HepG2 (cell line): Measurements from ENCODE around the gene RIT2. TPM values are rescaled to one million over a fixed set of nuclear protein-coding genes. Genes with fewer than 3 reads are reported as not detected.

Source experiments
- ATAC-seq: fragments of 200-7000 bp; cut with Tn5 transposase; 3 replicates; pipeline ENCODE4 v1.9.1; 2020; ENCODE audit warnings: mild to moderate bottlenecking, moderate library complexity
- BruUV-seq: library from RNA; stranded (reverse); fragments of 400-500 nt; replicated peaks from 2 replicates; lab custom pipeline; 2021; lab: Mats Ljungman, UMichigan
- CTCF ChIA-PET: fragments of 300-600 bp; formaldehyde crosslinking; extraction: SDS; loops from one replicate; lab custom pipeline; 2021; ENCODE audit warnings: low total read pairs, inconsistent platforms, low intra/inter-chr PET ratio; lab: Yijun Ruan, JAX
- POLR2A ChIA-PET: fragments of 350-600 bp; sonication (Branson Sonifier 250); formaldehyde crosslinking; loops from one replicate; lab custom pipeline; 2020; ENCODE audit warnings: antibody characterized with exemption, inconsistent platforms; lab: Yijun Ruan, JAX
- DNase-seq: peaks from one replicate; pipeline ENCODE4 v3.0.0-alpha.2; 2015; ENCODE audit warnings: low spot score
- FAIRE-seq: peaks from 3 replicates; lab custom pipeline; 2011; peaks lifted over from hg19 to GRCh38; lab: Jason Lieb, UNC
- H2AFZ ChIP-seq: one replicate; pipeline ENCODE4 v1.6.1; 2011; ENCODE audit warnings: low read length, inconsistent platforms
- H3K27ac ChIP-seq: fragments of 300-600 bp; 3 replicates; pipeline ENCODE4 v1.8.0; 2011; ENCODE audit warnings: mixed run types, mild to moderate bottlenecking, mixed read lengths, low read length, inconsistent platforms; ENCODE audit not compliant: insufficient read depth; ENCODE audit errors: extremely low read length
- H3K27me3 ChIP-seq, 2 experiments: fragments of 200-600 bp in 1 of 2; 2 replicates in 1 of 2; 3 replicates in 1 of 2; pipeline versions ENCODE4 v1.6.0 to v1.8.0; 2011; ENCODE audit warnings: low read length in 2 of 2, mild to moderate bottlenecking in 2 of 2, moderate library complexity in 2 of 2, inconsistent platforms in 1 of 2; ENCODE audit not compliant: insufficient read depth in 2 of 2, control insufficient read depth in 1 of 2
- H3K36me3 ChIP-seq, 2 experiments: fragments of 200-600 bp in 1 of 2; replicated peaks in 1 of 2; 2 replicates in 1 of 2; 3 replicates in 1 of 2; pipeline versions ENCODE4 v1.5.1 to v1.8.0; 2011; ENCODE audit warnings: low read length in 2 of 2, inconsistent platforms in 1 of 2; ENCODE audit not compliant: insufficient read depth in 2 of 2, control insufficient read depth in 1 of 2
- H3K4me1 ChIP-seq: 2 replicates; pipeline ENCODE4 v1.5.1; 2012; ENCODE audit warnings: low read length, inconsistent platforms; ENCODE audit not compliant: insufficient read depth
- H3K4me2 ChIP-seq: 2 replicates; pipeline ENCODE4 v1.6.0; 2011; ENCODE audit warnings: low read depth, low read length, inconsistent platforms
- H3K4me3 ChIP-seq, 3 experiments: fragments of 200-600 bp in 1 of 3; sonication (generic), shearing (Covaris generic) in 1 of 3; replicated peaks in 1 of 3; 2 replicates each; pipeline ENCODE4 v1.5.1; 2011 to 2016; ENCODE audit warnings: low read length in 3 of 3, inconsistent platforms in 2 of 3, low read depth in 2 of 3, mild to moderate bottlenecking in 2 of 3, control low read depth in 1 of 3, mixed read lengths in 1 of 3; ENCODE audit not compliant: insufficient read depth in 1 of 3
- H3K79me2 ChIP-seq: one replicate; pipeline ENCODE4 v1.6.1; 2011; ENCODE audit warnings: low read length, inconsistent platforms; ENCODE audit not compliant: insufficient read depth
- H3K9ac ChIP-seq: 2 replicates; pipeline ENCODE4 v1.6.0; 2011; ENCODE audit warnings: mild to moderate bottlenecking, low read depth, low read length, inconsistent platforms; ENCODE audit not compliant: insufficient read depth
- H3K9me3 ChIP-seq: 2 replicates; pipeline ENCODE4 v1.5.1; 2012; ENCODE audit warnings: mild to moderate bottlenecking, low read length
- H4K20me1 ChIP-seq: 2 replicates; pipeline ENCODE4 v1.6.0; 2011; ENCODE audit warnings: inconsistent platforms, mild to moderate bottlenecking, low read length, moderate library complexity; ENCODE audit not compliant: insufficient read depth
- AHDC1 ChIP-seq: sonication (generic); formaldehyde crosslinking; IDR thresholded peaks from 2 replicates; pipeline ENCODE4 v1.5.1; 2020; ENCODE audit warnings: mild to moderate bottlenecking, missing genetic modification reagents, borderline replicate concordance
- GTF2F1 ChIP-seq: fragments of 150-350 bp; IDR thresholded peaks from 2 replicates; pipeline ENCODE4 v1.6.1; 2014; ENCODE audit warnings: low read length
- HNRNPL ChIP-seq: fragments of 200-400 bp; formaldehyde crosslinking; IDR thresholded peaks from 2 replicates; pipeline ENCODE4 v1.6.1; 2017; ENCODE audit warnings: mild to moderate bottlenecking, low read depth, low read length
- HOXA9 ChIP-seq: sonication (generic); formaldehyde crosslinking; IDR thresholded peaks from 2 replicates; pipeline ENCODE4 v1.8.1; 2022; ENCODE audit warnings: missing genetic modification reagents, mild to moderate bottlenecking, moderate library complexity, borderline replicate concordance
- MIXL1 ChIP-seq: IDR thresholded peaks from 2 replicates; pipeline ENCODE4 v1.6.1; 2016
- NR3C1 ChIP-seq: sonication (generic); formaldehyde crosslinking; IDR thresholded peaks from 2 replicates; pipeline ENCODE4 v1.4.0; 2020; ENCODE audit warnings: missing genetic modification reagents
- ZKSCAN5 ChIP-seq: sonication (generic); formaldehyde crosslinking; IDR thresholded peaks from 2 replicates; pipeline ENCODE4 v1.5.1; 2020; ENCODE audit warnings: mild to moderate bottlenecking, missing genetic modification reagents
- ZNF546 ChIP-seq: sonication (generic); formaldehyde crosslinking; conservative IDR thresholded peaks from 2 replicates; pipeline ENCODE4 v1.8.1; 2023; ENCODE audit warnings: mild to moderate bottlenecking, missing genetic modification reagents
- ZNF589 ChIP-seq: sonication (generic); formaldehyde crosslinking; conservative IDR thresholded peaks from 2 replicates; pipeline ENCODE4 v1.8.0; 2022; ENCODE audit warnings: mild to moderate bottlenecking, moderate library complexity, missing genetic modification reagents
- WGBS: methylation state at CpG from one replicate; pipeline ENCODE4 v1.1.6; 2017; ENCODE audit warnings: low lambda C conversion rate; 5-methylcytosine and 5-hydroxymethylcytosine counted together
- in situ Hi-C: cut with HindIII; loops from 2 replicates; pipeline ENCODE4 v1.10.0; 2017; ENCODE audit warnings: low pct_unique_long_range_greater_than_20kb; ENCODE audit not compliant: extremely low pct_ligation_motif_present
- intact Hi-C: fragments of 100-400 bp; cut with micrococcal nuclease; formaldehyde crosslinking; loops from one replicate; pipeline ENCODE4 v1.10.0; 2022; ENCODE audit not compliant: unreplicated experiment
- polyA plus RNA-seq, 8 experiments: library from polyadenylated mRNA; depleted of rRNA in 3 of 8; stranded (reverse) in 7 of 8; unstranded in 1 of 8; fragments of >200 nt; fragmentation: Illumina TruSeq in 4 of 8; extraction: Trizol in 4 of 8; gene quantifications; 2 replicates each; pipeline versions ENCODE4 v1.2.1 to v1.2.3, GENCODE V29; 2011 to 2016; ENCODE audit warnings: low read depth in 4 of 8, missing spikeins in 1 of 8, mixed read lengths in 1 of 8; ENCODE audit not compliant: insufficient read depth in 1 of 8
- total RNA-seq, 5 experiments: library from RNA; depleted of rRNA; stranded (reverse); fragments of >200 nt; fragmentation: Illumina TruSeq; extraction: Trizol; gene quantifications; 2 replicates each; pipeline ENCODE4 v1.2.3, GENCODE V29; 2016; ENCODE audit warnings: low read depth in 1 of 5

The RIT2 gene
- total and polyA plus RNA-seq, 2 of the 13 experiments (the other 11 are each of a cell fraction or from before 2014, with no cell fraction given) = not detected

GRCh38 chr18:43139288-43139946 lies 23.9 kb upstream of the RIT2 start:
- CTCF ChIA-PET = no interaction called here
- 60% methylated on average over 1 of the region's 21 CpGs for WGBS
- no peak overlapping the region for H3K4me3 ChIP-seq
- no peak for DNase-seq
- TF ChIP-seq GTF2F1 (no peak), ZNF546 (CRISPR knock-in tag) (no peak), NR3C1 (CRISPR knock-in tag) (no peak), HOXA9 (no peak), ZNF589 (CRISPR knock-in tag) (no peak), HNRNPL (no peak), AHDC1 (no peak), MIXL1 (CRISPR knock-in tag) (no peak), ZKSCAN5 (CRISPR knock-in tag) (no peak)
- TF ChIP-seq, all 625 proteins: peak for 0
- H2AFZ ChIP-seq = no peak overlapping the region
- H4K20me1 ChIP-seq = no peaks in the 10 kb centered on the region
- ATAC-seq (no peak), FAIRE-seq (no peak)
- POLR2A ChIA-PET = no interaction called here
- no peaks in the 10 kb centered on the region for H3K79me2 ChIP-seq
- H3K9ac ChIP-seq = no peak overlapping the region
- intact Hi-C loops = no loop called here
- BruUV-seq = no TSS peak
- no peaks in the 10 kb centered on the region for H3K9me3 ChIP-seq
- H3K27me3 ChIP-seq = no peaks in the 10 kb centered on the region; a peak in 1 of 5 replicates
- in situ Hi-C loops = no loop called here
- H3K4me1 ChIP-seq = no peaks in the 10 kb centered on the region
- H3K27ac ChIP-seq = no peak overlapping the region
- H3K36me3 ChIP-seq = no peaks in the 10 kb centered on the region
- no peak overlapping the region for H3K4me2 ChIP-seq
